H9 (cell line): Measurements from ENCODE around the gene PXT1. TPM values are rescaled to one million over a fixed set of nuclear protein-coding genes. Genes with fewer than 3 reads are reported as not detected.

Experiments
- DNase-seq: peaks from one replicate; pipeline ENCODE4 v3.0.0-alpha.2; 2017
- H2AFZ ChIP-seq: one replicate; pipeline ENCODE4 v1.6.1; 2013; ENCODE audit warnings: mild to moderate bottlenecking, low read length, control low read depth, moderate library complexity
- H2AK5ac ChIP-seq: 2 replicates; pipeline ENCODE4 v1.6.1; 2013; ENCODE audit warnings: low read length, control low read depth, mixed read lengths; ENCODE audit not compliant: insufficient read length
- H2BK120ac ChIP-seq: one replicate; pipeline ENCODE4 v1.6.1; 2013; ENCODE audit warnings: low read depth, mild to moderate bottlenecking, low read length, control low read depth, inconsistent platforms; ENCODE audit not compliant: poor library complexity, severe bottlenecking
- H2BK12ac ChIP-seq: 2 replicates; pipeline ENCODE4 v1.6.1; 2013; ENCODE audit warnings: low read length, control low read depth, mixed read lengths, low read depth; ENCODE audit not compliant: insufficient read length
- H2BK15ac ChIP-seq: 2 replicates; pipeline ENCODE4 v1.6.1; 2013; ENCODE audit warnings: low read depth, low read length, control low read depth
- H2BK20ac ChIP-seq: one replicate; pipeline ENCODE4 v1.6.1; 2013; ENCODE audit warnings: low read depth, mild to moderate bottlenecking, low read length, control low read depth, inconsistent platforms; ENCODE audit not compliant: poor library complexity, severe bottlenecking
- H2BK5ac ChIP-seq: 2 replicates; pipeline ENCODE4 v1.6.1; 2013; ENCODE audit warnings: low read length, control low read depth, mixed read lengths; ENCODE audit not compliant: insufficient read length
- H3K14ac ChIP-seq: 2 replicates; pipeline ENCODE4 v1.6.1; 2013; ENCODE audit warnings: low read length, control low read depth; ENCODE audit not compliant: insufficient read depth
- H3K18ac ChIP-seq: 2 replicates; pipeline ENCODE4 v1.6.1; 2013; ENCODE audit warnings: low read depth, mild to moderate bottlenecking, mixed read lengths, low read length, control low read depth; ENCODE audit not compliant: insufficient read length
- H3K23ac ChIP-seq: 2 replicates; pipeline ENCODE4 v1.6.1; 2013; ENCODE audit warnings: low read length, control low read depth, mixed read lengths, low read depth; ENCODE audit not compliant: insufficient read length
- H3K23me2 ChIP-seq: 2 replicates; pipeline ENCODE4 v1.6.1; 2013; ENCODE audit warnings: low read depth, mild to moderate bottlenecking, mixed read lengths, low read length, control low read depth; ENCODE audit not compliant: insufficient read length, poor library complexity, severe bottlenecking
- H3K27ac ChIP-seq: 2 replicates; pipeline ENCODE4 v1.5.1; 2013; ENCODE audit warnings: low read length, control low read depth, mixed read lengths, low read depth; ENCODE audit not compliant: insufficient read length
- H3K27me3 ChIP-seq: 2 replicates; pipeline ENCODE4 v1.6.1; 2013; ENCODE audit warnings: low read length, control low read depth, inconsistent platforms; ENCODE audit not compliant: insufficient read depth
- H3K4ac ChIP-seq: 2 replicates; pipeline ENCODE4 v1.6.1; 2013; ENCODE audit warnings: low read depth, mild to moderate bottlenecking, control low read depth, inconsistent platforms, low read length, moderate library complexity
- H3K4me1 ChIP-seq: 2 replicates; pipeline ENCODE4 v1.6.1; 2013; ENCODE audit warnings: low read length, control low read depth, inconsistent platforms; ENCODE audit not compliant: insufficient read depth
- H3K4me2 ChIP-seq: 2 replicates; pipeline ENCODE4 v1.6.1; 2013; ENCODE audit warnings: low read length, control low read depth, mixed read lengths; ENCODE audit not compliant: insufficient read length, insufficient read depth
- H3K56ac ChIP-seq: 2 replicates; pipeline ENCODE4 v1.6.1; 2013; ENCODE audit warnings: low read depth, mild to moderate bottlenecking, mixed read lengths, low read length, control low read depth; ENCODE audit not compliant: insufficient read length
- H3K79me1 ChIP-seq: 2 replicates; pipeline ENCODE4 v1.6.1; 2013; ENCODE audit warnings: low read depth, mild to moderate bottlenecking, moderate library complexity, low read length, control low read depth, inconsistent platforms; ENCODE audit not compliant: insufficient read depth, poor library complexity, severe bottlenecking
- H3K79me2 ChIP-seq: 2 replicates; pipeline ENCODE4 v1.6.1; 2013; ENCODE audit warnings: low read length, control low read depth, inconsistent platforms; ENCODE audit not compliant: insufficient read depth
- H3K9ac ChIP-seq: 2 replicates; pipeline ENCODE4 v1.6.1; 2013; ENCODE audit warnings: low read length, control low read depth, mixed read lengths; ENCODE audit not compliant: insufficient read length; ENCODE audit errors: extremely low read depth
- H3K9me3 ChIP-seq: one replicate; pipeline ENCODE4 v1.6.1; 2013; ENCODE audit warnings: low read depth, low read length, inconsistent platforms; ENCODE audit not compliant: control insufficient read depth
- H3T11ph ChIP-seq: one replicate; pipeline ENCODE4 v1.6.1; 2013; ENCODE audit warnings: mild to moderate bottlenecking, low read length, control low read depth, inconsistent platforms
- H4K20me1 ChIP-seq: one replicate; pipeline ENCODE4 v1.6.1; 2013; ENCODE audit not compliant: control insufficient read depth, insufficient read length, insufficient read depth
- H4K5ac ChIP-seq: 2 replicates; pipeline ENCODE4 v1.6.1; 2013; ENCODE audit warnings: low read depth, mild to moderate bottlenecking, mixed read lengths, low read length, control low read depth; ENCODE audit not compliant: insufficient read length
- H4K8ac ChIP-seq: replicated peaks from 2 replicates; pipeline ENCODE4 v1.6.1; 2013; ENCODE audit warnings: low read length, control low read depth, mixed read lengths, low read depth; ENCODE audit not compliant: insufficient read length
- H4K91ac ChIP-seq: 2 replicates; pipeline ENCODE4 v1.6.1; 2013; ENCODE audit warnings: low read depth, mild to moderate bottlenecking, moderate library complexity, mixed read lengths, low read length, control low read depth; ENCODE audit not compliant: insufficient read length
- H3K27ac Mint-ChIP-seq, 3 experiments: 2 replicates in 2 of 3; 3 replicates in 1 of 3; pipeline ENCODE4 v1.8.0; 2020 to 2021; ENCODE audit warnings: mixed read lengths in 3 of 3, mild to moderate bottlenecking in 1 of 3, moderate library complexity in 1 of 3
- H3K27me3 Mint-ChIP-seq: 2 replicates; pipeline ENCODE4 v1.8.0; 2021; ENCODE audit warnings: low read depth, mild to moderate bottlenecking, moderate library complexity, mixed read lengths
- H3K36me3 Mint-ChIP-seq, 3 experiments: 2 replicates in 2 of 3; 3 replicates in 1 of 3; pipeline ENCODE4 v1.8.0; 2020 to 2021; ENCODE audit warnings: low read depth in 3 of 3, mixed read lengths in 3 of 3; ENCODE audit not compliant: insufficient read depth in 1 of 3
- H3K4me1 Mint-ChIP-seq, 2 experiments: 2 replicates each; pipeline ENCODE4 v1.8.0; 2020; ENCODE audit warnings: mixed read lengths in 2 of 2
- H3K4me3 Mint-ChIP-seq, 2 experiments: 2 replicates in 1 of 2; 3 replicates in 1 of 2; pipeline ENCODE4 v1.8.0; 2020 to 2021; ENCODE audit warnings: mild to moderate bottlenecking in 2 of 2, mixed read lengths in 2 of 2, moderate library complexity in 1 of 2
- H3K9me3 Mint-ChIP-seq, 2 experiments: 2 replicates in 1 of 2; 3 replicates in 1 of 2; pipeline ENCODE4 v1.8.0; 2020; ENCODE audit warnings: mild to moderate bottlenecking in 2 of 2, mixed read lengths in 2 of 2, moderate library complexity in 1 of 2
- total RNA-seq: library from RNA; stranded (reverse); gene quantifications from 2 replicates; pipeline ENCODE4 v1.2.1, GENCODE V29; 2021
- TF ChIP-seq, protein P1 (sequence below): fragments of 200-600 bp; sonication (generic); conservative IDR thresholded peaks from 3 replicates; pipeline ENCODE4 v1.8.0; 2021; ENCODE audit warnings: antibody characterized with exemption, mild to moderate bottlenecking

PXT1 gene
- total RNA-seq, 1 experiment from 2014 or later = not detected

DNA sequence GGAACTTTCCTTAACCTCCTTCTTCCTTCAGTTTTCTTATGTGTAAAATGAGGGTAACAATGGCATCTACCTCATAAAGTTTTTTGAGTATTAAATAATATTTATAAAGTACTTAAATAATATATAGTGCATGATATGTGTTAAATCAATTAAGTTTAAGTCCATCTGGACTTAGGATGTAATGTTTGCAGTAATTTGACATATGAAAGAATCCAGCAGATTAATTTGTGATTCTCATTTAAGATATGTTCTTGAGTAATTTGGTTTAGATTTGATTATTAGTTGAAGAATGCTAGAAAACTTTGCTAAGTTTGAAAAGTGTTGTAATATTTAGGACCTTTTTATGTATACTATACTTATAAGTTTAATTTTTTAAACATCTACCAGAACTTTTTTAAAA is 18.3 kb upstream of the PXT1 start:
- H3K18ac ChIP-seq = no peak overlapping the region
- TF ChIP-seq, protein P1, sequence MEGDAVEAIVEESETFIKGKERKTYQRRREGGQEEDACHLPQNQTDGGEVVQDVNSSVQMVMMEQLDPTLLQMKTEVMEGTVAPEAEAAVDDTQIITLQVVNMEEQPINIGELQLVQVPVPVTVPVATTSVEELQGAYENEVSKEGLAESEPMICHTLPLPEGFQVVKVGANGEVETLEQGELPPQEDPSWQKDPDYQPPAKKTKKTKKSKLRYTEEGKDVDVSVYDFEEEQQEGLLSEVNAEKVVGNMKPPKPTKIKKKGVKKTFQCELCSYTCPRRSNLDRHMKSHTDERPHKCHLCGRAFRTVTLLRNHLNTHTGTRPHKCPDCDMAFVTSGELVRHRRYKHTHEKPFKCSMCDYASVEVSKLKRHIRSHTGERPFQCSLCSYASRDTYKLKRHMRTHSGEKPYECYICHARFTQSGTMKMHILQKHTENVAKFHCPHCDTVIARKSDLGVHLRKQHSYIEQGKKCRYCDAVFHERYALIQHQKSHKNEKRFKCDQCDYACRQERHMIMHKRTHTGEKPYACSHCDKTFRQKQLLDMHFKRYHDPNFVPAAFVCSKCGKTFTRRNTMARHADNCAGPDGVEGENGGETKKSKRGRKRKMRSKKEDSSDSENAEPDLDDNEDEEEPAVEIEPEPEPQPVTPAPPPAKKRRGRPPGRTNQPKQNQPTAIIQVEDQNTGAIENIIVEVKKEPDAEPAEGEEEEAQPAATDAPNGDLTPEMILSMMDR = no peak

More for the DNA sequence above, 18.3 kb upstream of the PXT1 start:
- H2BK20ac ChIP-seq = no peak overlapping the region
- no peak overlapping the region for H3K4ac ChIP-seq
- no peak overlapping the region for H2BK5ac ChIP-seq
- no peaks in the 10 kb centered on the region for H3K9me3 ChIP-seq
- no peaks in the 10 kb centered on the region for H3K27me3 Mint-ChIP-seq
- H3K4me1 ChIP-seq = no peaks in the 10 kb centered on the region
- H4K20me1 ChIP-seq = no peaks in the 10 kb centered on the region
- no peak overlapping the region for H4K5ac ChIP-seq
- peaks cover 10% of the 10 kb centered on the region for H3K79me1 ChIP-seq
- H3K23ac ChIP-seq = no peak overlapping the region
- no peak overlapping the region for H2BK15ac ChIP-seq
- no peaks in the 10 kb centered on the region for H3K23me2 ChIP-seq
- no peak overlapping the region for H3K4me2 ChIP-seq
- H3K9ac ChIP-seq = no peak overlapping the region
- H2BK12ac ChIP-seq = no peak overlapping the region
- no peaks in the 10 kb centered on the region for H3K27me3 ChIP-seq
- H2AFZ ChIP-seq = no peak overlapping the region
- H3K79me2 ChIP-seq = peaks cover 11% of the 10 kb centered on the region; the same call in 1 of the 2 replicates
- no peak overlapping the region for H3K27ac ChIP-seq
- no peak overlapping the region for H3K27ac Mint-ChIP-seq
- H3K4me1 Mint-ChIP-seq = peaks cover 11 to 17% of the 10 kb centered on the region in 2 experiments
- peaks cover 0 to 1% (median 0%) of the 10 kb centered on the region in 3 experiments; a peak in 2 of 7 replicates for H3K36me3 Mint-ChIP-seq
- no peak overlapping the region for H4K8ac ChIP-seq
- H3K4me3 Mint-ChIP-seq = no peak overlapping the region
- no peak overlapping the region for H3K56ac ChIP-seq
- no peak overlapping the region for H3K14ac ChIP-seq
- H2AK5ac ChIP-seq = no peak overlapping the region
- H2BK120ac ChIP-seq = no peak overlapping the region
- no peaks in the 10 kb centered on the region for H3K9me3 Mint-ChIP-seq
- no peak for DNase-seq
- H3T11ph ChIP-seq = no peak overlapping the region
- H4K91ac ChIP-seq = no peak overlapping the region
